HG03565 (cell line): Measurements from ENCODE around the gene RIPPLY3.
"Not testable (repeated sequence)": the region's sequence is repeated elsewhere in the genome, so short reads cannot be mapped to it uniquely, and the experiment has no call there.

Experiments used
- ATAC-seq: cut with Tn5 transposase; IDR thresholded peaks from one replicate; pipeline ENCODE4 v1.9.1; 2021; ENCODE audit warnings: mild to moderate bottlenecking, moderate library complexity; ENCODE audit not compliant: unreplicated experiment

RIPPLY3 gene

GRCh38 chr21:37005548-37006485 is 685 bp upstream of the RIPPLY3 start:
- no peak for ATAC-seq

DNA sequence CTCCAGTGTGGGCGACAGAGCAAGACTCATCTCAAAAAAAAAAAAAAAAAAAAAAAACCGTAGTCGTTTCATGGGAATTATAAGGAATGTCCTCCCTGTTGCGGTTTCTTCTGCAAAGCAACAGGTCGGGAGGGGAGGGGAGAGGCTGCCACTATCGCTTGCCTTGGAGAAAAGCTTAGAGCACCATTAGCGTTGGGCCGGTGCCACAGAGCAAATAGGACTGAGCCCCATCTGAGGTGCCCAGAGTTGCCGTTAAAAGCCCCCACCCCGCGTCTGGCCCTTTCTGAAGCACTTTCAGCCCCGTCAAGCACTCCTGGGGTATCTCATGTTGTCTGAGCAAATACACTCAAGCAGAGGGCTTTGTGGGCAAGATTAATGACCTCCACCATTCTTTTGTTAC is 2.2 kb downstream of the RIPPLY3 start:
- no peak for ATAC-seq

GRCh38 chr21:37009740-37010341 is 3.3 kb downstream of the RIPPLY3 start:
- peak; percentile 78 for ATAC-seq

GRCh38 chr21:37017951-37018679 is 11.6 kb downstream of the RIPPLY3 start:
- no peak for ATAC-seq

GRCh38 chr21:37026499-37026898 is 20.0 kb downstream of the RIPPLY3 start:
- ATAC-seq = no peak

DNA sequence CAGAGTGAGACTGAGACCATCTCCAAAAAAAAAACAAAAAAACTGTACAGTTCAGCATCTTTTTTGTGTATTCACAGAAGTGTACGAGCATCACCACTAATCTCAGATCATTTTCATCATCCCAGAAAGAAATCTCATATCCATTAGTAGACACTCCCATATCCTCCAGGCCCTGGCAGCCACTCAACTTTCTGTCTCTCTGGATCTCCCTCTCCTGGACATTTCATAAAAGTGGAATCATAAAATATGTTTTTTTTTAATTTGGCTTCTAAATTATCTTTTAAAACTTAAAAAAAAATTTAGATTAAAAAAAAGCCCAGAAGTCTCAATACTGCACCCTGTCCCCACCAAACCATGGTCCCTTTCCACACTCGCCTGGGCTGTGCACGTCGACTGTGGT is 22.1 kb downstream of the RIPPLY3 start:
- no peak for ATAC-seq

GRCh38 chr21:37030864-37031263 is 24.4 kb downstream of the RIPPLY3 start:
- ATAC-seq = no peak

DNA sequence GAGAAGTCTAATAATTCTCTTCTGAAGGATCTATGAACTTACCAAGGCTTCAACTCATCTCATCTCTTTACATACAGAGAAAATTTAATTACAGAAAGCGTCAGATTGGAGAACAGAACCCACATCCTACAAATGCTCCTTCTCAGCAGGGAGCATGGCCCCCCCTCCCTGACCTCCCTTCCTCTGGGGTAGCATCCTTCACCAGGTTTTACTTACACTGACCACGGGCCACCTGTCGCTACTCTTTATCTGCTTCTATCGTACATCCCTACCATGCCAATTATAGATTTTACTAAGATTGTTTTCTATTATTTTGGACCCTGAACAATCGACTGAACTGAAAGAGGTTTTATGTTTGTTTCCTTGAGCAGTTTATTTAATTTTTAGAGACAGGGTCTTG is 25.8 kb downstream of the RIPPLY3 start:
- no peak for ATAC-seq

DNA sequence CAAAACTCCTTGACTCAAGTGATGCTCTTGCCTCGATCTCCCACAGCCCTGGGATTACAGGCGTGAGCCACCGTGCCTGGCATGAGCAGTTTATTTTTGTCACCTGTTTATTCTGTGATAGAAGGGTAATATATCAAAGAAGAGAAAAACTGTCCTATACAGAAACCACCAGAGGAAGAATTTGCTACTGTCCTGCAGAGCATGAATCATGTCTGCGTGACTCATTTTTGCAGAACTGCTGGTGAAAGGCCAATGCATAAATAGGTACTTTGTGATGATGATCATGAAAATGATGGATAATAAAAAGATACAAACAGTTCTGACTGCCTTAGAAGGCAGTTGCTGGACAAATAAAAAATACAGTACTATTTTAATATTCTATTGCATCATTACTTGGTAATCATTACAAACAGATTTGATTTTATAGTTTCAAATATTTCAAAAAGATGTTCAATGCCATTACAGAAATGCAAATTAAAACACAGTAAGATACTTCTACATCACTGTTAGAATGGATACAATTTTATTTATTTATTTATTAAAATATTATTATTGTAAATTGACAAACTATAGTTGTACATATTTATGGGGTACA is 26.5 kb downstream of the RIPPLY3 start:
- ATAC-seq = no peak

- not testable (repeated sequence) for ATAC-seq
These were observed 27.9 kb downstream of the RIPPLY3 start for GRCh38 chr21:37034394-37034793.

DNA sequence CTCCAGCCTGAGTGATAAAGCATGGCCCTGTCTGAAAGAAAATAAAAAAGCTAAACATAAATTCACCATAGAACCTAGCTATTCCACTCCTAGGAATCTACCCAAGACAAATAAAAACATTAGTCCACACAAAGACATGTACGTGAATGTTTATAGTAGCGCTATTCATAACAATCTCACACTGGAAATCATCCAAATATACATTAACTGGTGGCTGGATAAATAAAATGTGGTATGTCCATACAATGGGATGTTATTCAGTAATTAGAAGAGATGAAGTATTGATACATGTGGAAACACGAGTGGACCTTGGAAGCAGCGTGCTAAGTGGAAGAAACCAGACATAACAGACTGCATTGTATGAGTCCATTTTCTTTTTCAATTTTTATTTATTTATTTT is 29.7 kb downstream of the RIPPLY3 start:
- ATAC-seq = no peak

GRCh38 chr21:37039411-37040075 is 33.0 kb downstream of the RIPPLY3 start:
- ATAC-seq = no peak

GRCh38 chr21:37040212-37040611 is 33.7 kb downstream of the RIPPLY3 start:
- ATAC-seq = no peak

DNA sequence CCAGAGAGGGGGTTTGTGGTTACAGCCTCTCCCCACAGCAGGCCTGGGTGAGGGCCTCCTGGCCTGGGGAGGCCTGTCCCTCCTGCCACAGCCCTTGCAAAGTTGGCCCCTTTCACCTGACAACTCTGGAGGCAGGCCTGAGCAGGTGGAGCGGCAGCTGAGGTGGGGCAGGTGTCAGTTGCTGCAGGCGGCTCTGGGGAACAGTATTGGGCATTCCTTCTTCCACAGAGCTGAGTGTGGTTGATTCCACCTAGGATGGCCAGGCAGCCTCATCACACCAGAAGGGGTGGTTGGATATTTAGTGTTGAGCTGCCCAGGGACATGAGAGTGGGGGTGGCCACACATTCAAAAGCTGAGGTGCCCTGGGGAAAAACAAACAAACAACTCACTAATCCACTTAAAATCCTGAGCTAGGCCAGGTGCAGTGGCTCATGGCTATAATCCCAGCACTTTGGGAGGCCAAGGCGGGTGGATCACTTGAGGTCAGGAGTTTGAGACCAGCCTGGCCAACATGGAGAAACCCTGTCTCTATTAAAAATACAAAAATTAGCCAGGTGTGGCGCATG is 35.3 kb downstream of the RIPPLY3 start:
- ATAC-seq = no peak

- ATAC-seq = no peak
These were observed 37.3 kb downstream of the RIPPLY3 start for GRCh38 chr21:37043818-37044217.

GRCh38 chr21:37044643-37045042 is 38.1 kb downstream of the RIPPLY3 start:
- no peak for ATAC-seq

- ATAC-seq = no peak
These were observed 38.6 kb downstream of the RIPPLY3 start for GRCh38 chr21:37045149-37045548.

GRCh38 chr21:37045556-37045955 is 39.1 kb downstream of the RIPPLY3 start:
- ATAC-seq = no peak

DNA sequence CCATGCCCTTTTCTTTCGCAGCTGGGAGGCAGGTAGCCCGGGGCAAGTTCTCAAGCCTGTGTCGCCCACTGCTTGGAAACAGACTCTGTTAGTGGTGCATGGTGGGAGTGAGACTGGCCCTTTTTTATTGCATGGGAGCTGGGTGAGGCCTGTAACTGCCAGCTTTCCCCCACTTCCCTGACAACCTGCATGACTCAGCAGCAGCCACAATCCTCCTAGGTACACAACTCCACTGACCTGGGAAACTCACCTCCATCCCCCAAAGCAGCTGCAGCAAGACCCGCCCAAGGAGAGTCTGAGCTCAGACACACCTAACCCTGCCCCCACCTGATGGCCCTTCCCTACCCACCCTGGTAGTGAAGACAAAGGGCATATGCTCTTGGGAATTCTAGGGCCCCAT is 40.6 kb downstream of the RIPPLY3 start:
- ATAC-seq = no peak

DNA sequence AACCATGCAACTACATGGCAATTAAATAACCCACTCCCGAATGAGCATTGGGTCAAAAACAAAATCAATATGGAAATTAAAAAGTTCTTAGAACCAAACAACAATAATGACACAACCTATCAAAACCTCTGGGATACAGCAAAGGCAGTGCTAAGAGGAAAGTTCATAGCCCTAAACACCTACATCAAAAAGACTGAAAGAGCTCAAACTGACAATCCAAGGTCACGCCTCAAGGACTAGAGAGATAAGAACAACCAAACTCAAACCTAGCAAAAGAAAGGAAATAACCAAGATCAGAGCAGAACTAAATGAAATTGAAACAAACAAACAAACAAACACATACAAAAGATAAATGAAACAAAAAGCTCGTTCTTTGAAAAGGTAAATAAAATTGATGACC is 43.2 kb downstream of the RIPPLY3 start:
- ATAC-seq = not testable (repeated sequence)
